Airway epithelial cell (primary cell): ENCODE results near the gene GSTM4. TPM values are rescaled to one million over a fixed set of nuclear protein-coding genes. Genes with fewer than 3 reads are reported as not detected.

Experiments
- total RNA-seq: library from RNA; depleted of rRNA; stranded (reverse); fragments of >200 nt; gene quantifications from 2 replicates; pipeline ENCODE4 v1.2.3, GENCODE V29; 2015

Gene GSTM4
- 5.1 and 8.5 TPM in 2 replicates for total RNA-seq

GRCh38 chr1:109655615-109656519, at the start of gene GSTM4:
Gene GSTM4, plus strand, starts transcription at chr1:109656099. Its CDS starts 291 bp downstream, at chr1:109656390.

GRCh38 chr1:109619576-109620400, 36.1 kb upstream of the GSTM4 start, which contains the start of the genes AMPD2 and GNAT2:
Gene AMPD2, plus strand, starts transcription at chr1:109619837. Its CDS starts 1,339 bp downstream, at chr1:109621176.
Gene GNAT2, minus strand, starts transcription at chr1:109619616. Its CDS starts 6,746 bp downstream, at chr1:109612870.

GRCh38 chr1:109667452-109668122, 11.7 kb downstream of the GSTM4 start, which contains the start of gene GSTM2:
Gene GSTM2, plus strand, starts transcription at chr1:109668057. Its CDS starts 59 bp downstream, at chr1:109668116.

GRCh38 chr1:109687641-109688499, 32.0 kb downstream of the GSTM4 start, which contains the start of gene GSTM1:
Gene GSTM1, plus strand, starts transcription at chr1:109687817. Its CDS starts 57 bp downstream, at chr1:109687874.

Other genes starting within 250 kb of the GSTM4 start
- 42.0 and 70.3 TPM in 2 replicates for gene PSMA5, start 229.7 kb upstream of the GSTM4 start, total RNA-seq
- not detected in 2 replicates for gene SYPL2, start 189.6 kb upstream of the GSTM4 start, total RNA-seq
- 3.2 and 4.6 TPM in 2 replicates for gene ATXN7L2, start 172.2 kb upstream of the GSTM4 start, total RNA-seq
- gene CYB561D1, start 162.0 kb upstream of the GSTM4 start, total RNA-seq, result 3.7 and 10.0 TPM in 2 replicates
- gene AMIGO1, start 146.4 kb upstream of the GSTM4 start, total RNA-seq, result 0.19 and 0.56 TPM in 2 replicates
- gene GPR61, start 116.2 kb upstream of the GSTM4 start, total RNA-seq, result not detected in 2 replicates
- gene GNAI3, start 107.5 kb upstream of the GSTM4 start, total RNA-seq, result 8.7 and 11.4 TPM in 2 replicates
- gene GNAT2, start 36.5 kb upstream of the GSTM4 start, total RNA-seq, result 0.14 and 0.21 TPM in 2 replicates
- gene AMPD2, start 36.3 kb upstream of the GSTM4 start, total RNA-seq, result 40.7 and 46.2 TPM in 2 replicates
- gene GSTM2, start 12.0 kb downstream of the GSTM4 start, total RNA-seq, result 4.6 and 5.8 TPM in 2 replicates
- gene GSTM1, start 31.7 kb downstream of the GSTM4 start, total RNA-seq, result 10.8 and 18.5 TPM in 2 replicates
- not detected in 2 replicates for gene GSTM5, start 56.2 kb downstream of the GSTM4 start, total RNA-seq
- 30.6 and 61.5 TPM in 2 replicates for gene GSTM3, start 84.9 kb downstream of the GSTM4 start, total RNA-seq
- not detected in 2 replicates for gene EPS8L3, start 107.8 kb downstream of the GSTM4 start, total RNA-seq